Activated naive CD4-positive, alpha-beta T cell treated with anti-CD3 and anti-CD28 coated beads, Interleukin-2, amount 10 ng/mL, durations not matched to agents 7 days and 5 days (primary cell): Measurements from ENCODE around the gene PGLYRP3.

Experiments used
- CTCF ChIA-PET: fragments of 350-600 bp; sonication (Branson Sonifier 250); formaldehyde crosslinking; loops from one replicate; lab custom pipeline; 2021; ENCODE audit warnings: antibody characterized with exemption; lab: Charles Lee
- DNase-seq: peaks from one replicate; pipeline ENCODE4 v3.0.0-alpha.2; 2020
- H3K27ac Mint-ChIP-seq: one replicate; pipeline ENCODE4 v1.8.0; 2021; ENCODE audit warnings: mild to moderate bottlenecking, moderate library complexity, mixed read lengths
- H3K27me3 Mint-ChIP-seq: one replicate; pipeline ENCODE4 v1.8.0; 2021; ENCODE audit warnings: mild to moderate bottlenecking, mixed read lengths
- H3K36me3 Mint-ChIP-seq: one replicate; pipeline ENCODE4 v1.8.0; 2021; ENCODE audit warnings: mixed read lengths
- H3K4me1 Mint-ChIP-seq: one replicate; pipeline ENCODE4 v1.8.0; 2021; ENCODE audit warnings: mixed read lengths
- H3K4me3 Mint-ChIP-seq: one replicate; pipeline ENCODE4 v1.8.0; 2021; ENCODE audit warnings: mild to moderate bottlenecking, moderate library complexity, mixed read lengths
- H3K9me3 Mint-ChIP-seq: one replicate; pipeline ENCODE4 v1.8.0; 2021; ENCODE audit warnings: mixed read lengths

The PGLYRP3 gene

GRCh38 chr1:153312570-153313186, at the start of gene PGLYRP3:
PGLYRP3 (minus strand) TSS chr1:153312952; CDS start chr1:153310665, 2,287 bp downstream.
- Mint-ChIP-seq H3K27ac (no peak within 1 kb of the TSS), H3K27me3 (peaks cover 20% of the 10 kb centered on the region)
- CTCF ChIA-PET: no interaction called here

GRCh38 chr1:153362187-153362775, 49.5 kb upstream of the PGLYRP3 start:
- H3K27me3 Mint-ChIP-seq: peaks cover 11% of the 10 kb centered on the region
- CTCF ChIA-PET: interaction anchor here (0.8 to 1.0 kb wide), 4 partner anchors 8 to 39 kb away, joined by 3 to 5 read pairs (median 4); no protein-coding TSS in a partner anchor
- DNase-seq: no peak
- peaks cover 10% of the 10 kb centered on the region for H3K4me1 Mint-ChIP-seq
- no peaks in the 10 kb centered on the region for H3K9me3 Mint-ChIP-seq
- no peak overlapping the region for H3K4me3 Mint-ChIP-seq
- H3K27ac Mint-ChIP-seq: no peak overlapping the region
- no peaks in the 10 kb centered on the region for H3K36me3 Mint-ChIP-seq

More at GRCh38 chr1:153312570-153313186, at the start of gene PGLYRP3:
- Mint-ChIP-seq H3K4me3 (no peak within 1 kb of the TSS), H3K36me3 (no peaks in the 10 kb centered on the region), H3K9me3 (no peaks in the 10 kb centered on the region), H3K4me1 (no peaks in the 10 kb centered on the region)
- DNase-seq: no peak

GRCh38 chr1:153361480-153362109, 48.8 kb upstream of the PGLYRP3 start:
- Mint-ChIP-seq H3K4me1 (peaks cover 17% of the 10 kb centered on the region), H3K27me3 (peaks cover 16% of the 10 kb centered on the region), H3K36me3 (no peaks in the 10 kb centered on the region)

GRCh38 chr1:153360592-153361479, 48.1 kb upstream of the PGLYRP3 start:
- no peak overlapping the region for H3K27ac Mint-ChIP-seq
- peaks cover 20% of the 10 kb centered on the region for H3K27me3 Mint-ChIP-seq

More at GRCh38 chr1:153361480-153362109, 48.8 kb upstream of the PGLYRP3 start:
- Mint-ChIP-seq H3K4me3 (no peak overlapping the region), H3K9me3 (no peaks in the 10 kb centered on the region), H3K27ac (no peak overlapping the region)
- no peak for DNase-seq
- CTCF ChIA-PET: interaction anchor here (0.8 to 1.0 kb wide), 2 partner anchors 9 to 39 kb away, joined by 4 read pairs; no protein-coding TSS in a partner anchor

GRCh38 chr1:153360190-153360589, 47.4 kb upstream of the PGLYRP3 start:
- H3K36me3 Mint-ChIP-seq: no peaks in the 10 kb centered on the region
- H3K4me3 Mint-ChIP-seq: no peak overlapping the region
- H3K9me3 Mint-ChIP-seq: no peaks in the 10 kb centered on the region
- H3K27me3 Mint-ChIP-seq: peaks cover 25% of the 10 kb centered on the region
- H3K27ac Mint-ChIP-seq: no peak overlapping the region
- peaks cover 23% of the 10 kb centered on the region for H3K4me1 Mint-ChIP-seq
- CTCF ChIA-PET: interaction anchor here (0.7 kb wide), 1 partner anchor 134 kb away, joined by 3 read pairs; no protein-coding TSS in a partner anchor
- DNase-seq: no peak

More at GRCh38 chr1:153360592-153361479, 48.1 kb upstream of the PGLYRP3 start:
- CTCF ChIA-PET: interaction anchor here (1.0 kb wide), 1 partner anchor 8 kb away, joined by 4 read pairs; no protein-coding TSS in a partner anchor
- no peak for DNase-seq
- Mint-ChIP-seq H3K4me3 (no peak overlapping the region), H3K9me3 (no peaks in the 10 kb centered on the region), H3K4me1 (peaks cover 23% of the 10 kb centered on the region), H3K36me3 (no peaks in the 10 kb centered on the region)

GRCh38 chr1:153359241-153359640, 46.5 kb upstream of the PGLYRP3 start:
- Mint-ChIP-seq H3K4me3 (no peak overlapping the region), H3K27ac (no peak overlapping the region), H3K9me3 (no peaks in the 10 kb centered on the region), H3K36me3 (no peaks in the 10 kb centered on the region), H3K27me3 (peaks cover 31% of the 10 kb centered on the region), H3K4me1 (peaks cover 23% of the 10 kb centered on the region)
- no peak for DNase-seq
- CTCF ChIA-PET: no interaction called here

- Mint-ChIP-seq H3K27me3 (peaks cover 35% of the 10 kb centered on the region), H3K9me3 (no peaks in the 10 kb centered on the region), H3K27ac (no peak overlapping the region), H3K36me3 (no peaks in the 10 kb centered on the region), H3K4me3 (no peak overlapping the region), H3K4me1 (peaks cover 23% of the 10 kb centered on the region)
- CTCF ChIA-PET: no interaction called here
- no peak for DNase-seq
Observed at GRCh38 chr1:153358691-153358975, 45.9 kb upstream of the PGLYRP3 start.

GRCh38 chr1:153357853-153358690, 45.3 kb upstream of the PGLYRP3 start, which contains the start of gene S100A9:
S100A9 (plus strand) TSS chr1:153357854; CDS start chr1:153358284, 430 bp downstream.
- H3K27me3 Mint-ChIP-seq: peaks cover 32% of the 10 kb centered on the region
- H3K4me1 Mint-ChIP-seq: peaks cover 23% of the 10 kb centered on the region
- DNase-seq: no peak
- peak within 1 kb of the TSS; percentile 70 for H3K27ac Mint-ChIP-seq
- H3K4me3 Mint-ChIP-seq: no peak within 1 kb of the TSS
- H3K36me3 Mint-ChIP-seq: no peaks in the 10 kb centered on the region
- CTCF ChIA-PET: interaction anchor here (0.6 to 1.6 kb wide), 6 partner anchors 9 to 668 kb away, joined by 3 to 10 read pairs (median 4); partner anchors contain the start of gene PGLYRP4
- H3K9me3 Mint-ChIP-seq: no peaks in the 10 kb centered on the region

GRCh38 chr1:153357076-153357852, 44.5 kb upstream of the PGLYRP3 start:
- peaks cover 23% of the 10 kb centered on the region for H3K4me1 Mint-ChIP-seq
- no peak overlapping the region for H3K4me3 Mint-ChIP-seq
- H3K9me3 Mint-ChIP-seq: no peaks in the 10 kb centered on the region
- H3K27ac Mint-ChIP-seq: no peak overlapping the region
- peaks cover 31% of the 10 kb centered on the region for H3K27me3 Mint-ChIP-seq
- CTCF ChIA-PET: interaction anchor here (0.6 to 1.6 kb wide), 6 partner anchors 9 to 669 kb away, joined by 3 to 10 read pairs (median 4); partner anchors contain the start of gene PGLYRP4
- H3K36me3 Mint-ChIP-seq: no peaks in the 10 kb centered on the region
- DNase-seq: no peak

GRCh38 chr1:153356392-153357075, 43.8 kb upstream of the PGLYRP3 start:
- Mint-ChIP-seq H3K27ac (no peak overlapping the region), H3K9me3 (no peaks in the 10 kb centered on the region), H3K27me3 (peaks cover 32% of the 10 kb centered on the region), H3K4me1 (peaks cover 23% of the 10 kb centered on the region), H3K36me3 (no peaks in the 10 kb centered on the region), H3K4me3 (no peak overlapping the region)
- CTCF ChIA-PET: interaction anchor here (0.7 to 9.2 kb wide), 8 partner anchors 8 to 139 kb away, joined by 3 to 172 read pairs (median 4); partner anchors contain the start of gene PGLYRP4
- no peak for DNase-seq

GRCh38 chr1:153355445-153356071, 42.8 kb upstream of the PGLYRP3 start:
- Mint-ChIP-seq H3K36me3 (no peaks in the 10 kb centered on the region), H3K27me3 (peaks cover 36% of the 10 kb centered on the region), H3K4me3 (no peak overlapping the region), H3K4me1 (peaks cover 23% of the 10 kb centered on the region), H3K9me3 (no peaks in the 10 kb centered on the region), H3K27ac (no peak overlapping the region)
- DNase-seq: peak; percentile 63
- CTCF ChIA-PET: interaction anchor here (0.7 to 9.2 kb wide), 16 partner anchors 9 to 155 kb away, joined by 3 to 172 read pairs (median 4); no protein-coding TSS in a partner anchor
